Psoas muscle (tissue), 8 donors: ENCODE data around the gene CLCNKA. TPM values are rescaled to one million over a fixed set of nuclear protein-coding genes. Genes with fewer than 3 reads are reported as not detected.

Source experiments
- ATAC-seq, 4 donors: fragments of 200-7000 bp; cut with Tn5 transposase; one replicate each; pipeline ENCODE4 v1.9.1; 2020; ENCODE audit warnings: moderate library complexity in 3 of 4, mild to moderate bottlenecking in 2 of 4
- DNase-seq, 2 donors: peaks; one replicate each; pipeline ENCODE4 v3.0.0-alpha.2; 2020
- H3K27ac ChIP-seq: fragments of 200-600 bp; one replicate; pipeline ENCODE4 v1.8.0; 2022
- H3K27me3 ChIP-seq, 3 donors: fragments of 200-600 bp in 1 of 3; one replicate each; pipeline versions ENCODE4 v1.6.1 to v1.8.0; 2013 to 2022; ENCODE audit warnings: low read length in 2 of 3, mild to moderate bottlenecking in 2 of 3, moderate library complexity in 1 of 3; ENCODE audit not compliant: insufficient read depth in 3 of 3
- H3K36me3 ChIP-seq, 2 donors: fragments of 200-600 bp in 1 of 2; one replicate each; pipeline versions ENCODE4 v1.6.1 to v1.8.0; 2013 to 2022; ENCODE audit warnings: low read depth in 1 of 2, mild to moderate bottlenecking in 1 of 2, moderate library complexity in 1 of 2; ENCODE audit not compliant: insufficient read depth in 1 of 2
- H3K4me1 ChIP-seq: fragments of 200-600 bp; one replicate; pipeline ENCODE4 v1.8.0; 2022
- H3K4me3 ChIP-seq: fragments of 200-600 bp; one replicate; pipeline ENCODE4 v1.8.0; 2022; ENCODE audit warnings: mild to moderate bottlenecking
- H3K9me3 ChIP-seq: fragments of 200-600 bp; one replicate; pipeline ENCODE4 v1.8.0; 2022
- CTCF ChIP-seq: fragments of 200-600 bp; IDR thresholded peaks from one replicate; pipeline ENCODE4 v1.8.0; 2022; ENCODE audit warnings: antibody characterized with exemption
- WGBS, 3 donors: extraction: QIAGEN DNeasy Blood & Tissue Kit; methylation state at CpG; one replicate each; pipeline versions ENCODE4 v1.1.6 to v1.1.7; 2013; 5-methylcytosine and 5-hydroxymethylcytosine counted together
- intact Hi-C, 2 donors: fragments of 100-400 bp; cut with DNase I; formaldehyde crosslinking; loops; one replicate each; pipeline versions ENCODE4 v1.11.0 to v1.14.2; 2022
- long read RNA-seq, 2 donors: library from polyadenylated mRNA; unstranded; transcript quantifications; one replicate each; pipeline ENCODE4 v2.0.0, GENCODE V29; 2021
- polyA plus RNA-seq, 3 donors: library from polyadenylated mRNA; stranded (reverse); fragments of 200-250 nt; gene quantifications; one replicate each; pipeline ENCODE4 v1.2.3, GENCODE V29; 2013
- total RNA-seq, 4 donors: library from RNA; stranded (reverse); fragmentation: NEBNext Ultra II Directional in 2 of 4; extraction: Animal tissue kit (Norgen Biotek cat#: 25700) in 2 of 4; gene quantifications; one replicate each; pipeline versions ENCODE4 v1.2.1 to v1.2.4, GENCODE V29; 2021 to 2023
- donor health status: healthy with polysubstance abuse.
- donor health status: DM: no; HTN: no; CAD: no; lungs with moderate emphysema.
- donor health status: Bipolar disorder and iron deficiency.
- donor health status: healthy.
- donor health status: DM: yes; HTN: yes; CAD: no.
- donor health status: DM: no; HTN: no; CAD: no.
- donor health status: DM: no; HTN: no; CAD: no.
- donor health status: DM: yes; HTN: yes; CAD: no.

The CLCNKA gene
- total RNA-seq (1 to 10 TPM in 3 of 4 donors, under 1 TPM in 1; 0.84 to 2.2 (median 1.4) TPM), polyA plus RNA-seq (1 to 10 TPM in 1 of 3 donors, under 1 TPM in 2; 0.30 to 1.2 (median 0.63) TPM)
- long read RNA-seq, donor 1, result 0 reads
- long read RNA-seq, donor 2, partial matches to known transcripts, result 1 of 4 reads
- long read RNA-seq, donor 2, other reads (novel, unspliced or antisense), result 3 of 4 reads

DNA sequence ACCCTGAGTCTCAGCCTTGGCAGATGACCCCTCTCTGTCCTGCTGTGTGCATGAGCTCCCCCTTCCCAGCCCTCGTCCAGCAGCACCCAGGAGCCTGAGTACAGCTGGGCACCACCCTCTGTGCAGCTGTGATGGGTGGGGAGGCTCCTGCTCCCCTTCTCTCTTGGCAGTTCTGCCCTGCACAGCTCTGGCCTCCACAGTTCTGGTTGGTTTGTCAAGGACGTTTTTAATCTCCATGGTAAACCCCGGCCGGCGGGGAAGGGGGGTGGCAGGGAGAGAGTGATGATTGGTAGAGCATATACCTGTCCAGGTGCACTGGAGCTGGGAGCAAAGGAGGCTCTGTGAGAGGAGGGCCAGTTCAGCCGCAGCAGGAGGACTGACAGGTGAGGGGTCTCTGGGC lies at the start of gene CLCNKA:
CLCNKA (plus strand) TSS at position 356 of the 400 bp plus-strand sequence. CDS start 584 bp downstream, outside the sequence.
- intact Hi-C loops, result loop anchor here in 1 of 2 donors (1.0 kb wide), 1 partner anchor 23 kb away; no protein-coding TSS in a partner anchor
- TF ChIP-seq CTCF, result no peak
- H3K27ac ChIP-seq, result peak within 1 kb of the TSS; percentile 100
- H3K36me3 ChIP-seq, result no peaks in the 10 kb centered on the region
- H3K4me1 ChIP-seq, result peaks cover 25% of the 10 kb centered on the region
- ATAC-seq, result no peak
- H3K27me3 ChIP-seq, result no peaks in the 10 kb centered on the region
- H3K9me3 ChIP-seq, result no peaks in the 10 kb centered on the region
- no peak within 1 kb of the TSS for H3K4me3 ChIP-seq
- DNase-seq, result no peak
- WGBS, 3 donors, result 45 to 60% (median 48%) methylated on average over 6 of the region's 6 CpGs

- Histone ChIP-seq H3K27me3 (no peaks in the 10 kb centered on the region), H3K9me3 (no peaks in the 10 kb centered on the region), H3K4me1 (peaks cover 16% of the 10 kb centered on the region), H3K27ac (no peak overlapping the region), H3K36me3 (peaks cover 5 to 44% of the 10 kb centered on the region in 2 donors), H3K4me3 (no peak overlapping the region)
- intact Hi-C loops, result no loop called here
- ATAC-seq, result no peak
- no peak for DNase-seq
- 89 to 100% (median 98%) methylated on average over 1 of the region's 1 CpG for WGBS, 3 donors
- no peak for TF ChIP-seq CTCF
Measured at GRCh38 chr1:15972409-15972808, 49.4 kb upstream of the CLCNKA start.

GRCh38 chr1:15973772-15974171 lies 48.1 kb upstream of the CLCNKA start:
- H3K36me3 ChIP-seq, result peaks cover 5 to 36% of the 10 kb centered on the region in 2 donors
- ATAC-seq (no peak), DNase-seq (no peak)
- no peaks in the 10 kb centered on the region for H3K27me3 ChIP-seq
- no peak overlapping the region for H3K4me3 ChIP-seq
- H3K4me1 ChIP-seq, result peaks cover 11% of the 10 kb centered on the region
- no peaks in the 10 kb centered on the region for H3K9me3 ChIP-seq
- 89 to 94% (median 91%) methylated on average over 4 of the region's 4 CpGs for WGBS, 3 donors
- intact Hi-C loops, result loop anchor here in 1 of 2 donors (2.0 kb wide), 1 partner anchor 23 kb away; no protein-coding TSS in a partner anchor
- no peak for TF ChIP-seq CTCF
- no peak overlapping the region for H3K27ac ChIP-seq

GRCh38 chr1:15974855-15975254 lies 47.0 kb upstream of the CLCNKA start:
- ATAC-seq (no peak), DNase-seq (no peak)
- no peaks in the 10 kb centered on the region for H3K9me3 ChIP-seq
- no peaks in the 10 kb centered on the region for H3K27me3 ChIP-seq
- 45 to 50% (median 45%) methylated on average over 9 of the region's 9 CpGs for WGBS, 3 donors
- intact Hi-C loops, result loop anchor here in 1 of 2 donors (2.0 kb wide), 1 partner anchor 24 kb away; no protein-coding TSS in a partner anchor
- H3K4me3 ChIP-seq, result peak overlapping the region; percentile 97
- H3K27ac ChIP-seq, result peak overlapping the region; percentile 6
- peaks cover 11% of the 10 kb centered on the region for H3K4me1 ChIP-seq
- TF ChIP-seq CTCF, result no peak
- H3K36me3 ChIP-seq, result peaks cover 5 to 25% of the 10 kb centered on the region in 2 donors
